Ovary (tissue), 9 donors: ENCODE data around the gene SAP30L. TPM values are rescaled to one million over a fixed set of nuclear protein-coding genes. Genes with fewer than 3 reads are reported as not detected.

Source experiments
- DNase-seq, 5 donors: peaks; one replicate each; pipeline ENCODE4 v3.0.0-alpha.2; 2019 to 2020
- H3K27ac ChIP-seq, 2 donors: fragments of 200-600 bp; one replicate each; pipeline versions ENCODE4 v1.5.1 to v1.8.0; 2019 to 2022
- H3K27me3 ChIP-seq: fragments of 200-600 bp; one replicate; pipeline ENCODE4 v1.8.0; 2022
- H3K36me3 ChIP-seq: fragments of 200-600 bp; sonication (generic); one replicate; pipeline ENCODE4 v1.5.1; 2019
- H3K4me1 ChIP-seq: one replicate; pipeline ENCODE4 v1.8.1; 2013; ENCODE audit warnings: mild to moderate bottlenecking, moderate library complexity; ENCODE audit not compliant: insufficient read depth
- H3K4me3 ChIP-seq: fragments of 200-600 bp; sonication (generic); one replicate; pipeline ENCODE4 v1.5.1; 2017
- H3K9me3 ChIP-seq, 2 donors: fragments of 200-600 bp in 1 of 2; sonication (generic) in 1 of 2; one replicate each; pipeline versions ENCODE4 v1.5.1 to v1.8.1; 2013 to 2019; ENCODE audit warnings: mild to moderate bottlenecking in 1 of 2, moderate library complexity in 1 of 2
- EP300 ChIP-seq: sonication (generic); formaldehyde crosslinking; IDR thresholded peaks from one replicate; pipeline ENCODE4 v1.6.1; 2017; ENCODE audit warnings: antibody characterized with exemption
- POLR2A ChIP-seq: fragments of 450-650 bp; IDR thresholded peaks from one replicate; pipeline ENCODE4 v1.6.1; 2017; ENCODE audit warnings: antibody characterized with exemption, mild to moderate bottlenecking, moderate library complexity
- WGBS, 3 donors: extraction: QIAGEN DNeasy Blood & Tissue Kit in 1 of 3; methylation state at CpG; one replicate each; pipeline versions ENCODE4 v1.1.5 to v1.1.7; 2013 to 2017; 5-methylcytosine and 5-hydroxymethylcytosine counted together
- intact Hi-C, 4 donors: fragments of 100-400 bp; cut with DNase I; formaldehyde crosslinking; loops; one replicate each; pipeline versions ENCODE4 v1.11.0 to v1.15.1; 2022 to 2023
- polyA plus RNA-seq, 2 donors: library from polyadenylated mRNA; stranded (reverse); fragments of 200-250 nt in 1 of 2; fragments of 350-450 nt in 1 of 2; fragmentation: Illumina TruSeq in 1 of 2; extraction: RNeasy Lipid Tissue Mini Kit (QIAGEN cat#74804) in 1 of 2; gene quantifications; one replicate each; pipeline ENCODE4 v1.2.3, GENCODE V29; 2013 to 2014
- total RNA-seq, 7 donors: library from RNA; depleted of rRNA in 2 of 7; stranded (reverse); fragments of >200 nt in 2 of 7; fragmentation: NEBNext Ultra II Directional in 3 of 7; extraction: Animal tissue kit (Norgen Biotek cat#: 25700) in 3 of 7; gene quantifications; one replicate each; pipeline versions ENCODE4 v1.1.0 to v1.2.4, GENCODE V29; 2016 to 2023
- TF ChIP-seq, protein P1 (sequence below), 3 donors: fragments of 450-650 bp in 2 of 3; fragments of 200-600 bp in 1 of 3; IDR thresholded peaks; one replicate each; pipeline versions ENCODE4 v1.5.1 to v1.8.0; 2016 to 2022; ENCODE audit warnings: antibody characterized with exemption in 3 of 3, mild to moderate bottlenecking in 1 of 3
- donor health status: DM: no; HTN: no; CAD: no; lungs with moderate emphysema.
- donor health status: DM: no; HTN: no; CAD: no.
- donor health status: Bipolar disorder and iron deficiency.
- donor health status: DM: yes; HTN: yes; CAD: no.
- donor health status: DM: no; HTN: no; CAD: no.
- donor health status: DM: yes; HTN: yes; CAD: no.

Gene SAP30L
- total and polyA plus RNA-seq, 9 donors = 18.7 to 63.1 (median 41.5) TPM

DNA sequence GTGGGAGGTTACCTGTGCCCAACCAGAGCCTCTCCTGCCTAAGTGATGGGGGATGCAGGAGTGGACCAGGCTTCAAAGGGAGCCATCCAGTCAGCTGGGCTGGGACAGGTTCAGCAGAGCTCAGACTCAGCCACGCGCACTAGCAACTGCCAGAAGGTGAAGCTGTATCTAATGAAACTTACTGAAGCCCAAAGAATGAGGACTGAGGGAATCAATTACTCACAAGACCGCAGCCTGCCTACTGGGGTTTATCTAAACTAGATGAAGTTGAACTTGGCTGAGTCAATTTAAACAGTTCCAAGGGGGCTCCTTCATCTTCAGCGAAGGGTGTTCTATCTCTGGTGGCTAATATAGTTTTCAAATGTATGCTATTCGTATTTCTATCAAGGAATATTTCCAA lies 20.9 kb downstream of the SAP30L start:
- no peaks in the 10 kb centered on the region for H3K36me3 ChIP-seq
- no peaks in the 10 kb centered on the region for H3K27me3 ChIP-seq
- intact Hi-C loops = loop anchor here in 2 of 4 donors (5.0 to 10.0 kb wide), 2 partner anchors 171 to 178 kb away; no protein-coding TSS in a partner anchor

DNA sequence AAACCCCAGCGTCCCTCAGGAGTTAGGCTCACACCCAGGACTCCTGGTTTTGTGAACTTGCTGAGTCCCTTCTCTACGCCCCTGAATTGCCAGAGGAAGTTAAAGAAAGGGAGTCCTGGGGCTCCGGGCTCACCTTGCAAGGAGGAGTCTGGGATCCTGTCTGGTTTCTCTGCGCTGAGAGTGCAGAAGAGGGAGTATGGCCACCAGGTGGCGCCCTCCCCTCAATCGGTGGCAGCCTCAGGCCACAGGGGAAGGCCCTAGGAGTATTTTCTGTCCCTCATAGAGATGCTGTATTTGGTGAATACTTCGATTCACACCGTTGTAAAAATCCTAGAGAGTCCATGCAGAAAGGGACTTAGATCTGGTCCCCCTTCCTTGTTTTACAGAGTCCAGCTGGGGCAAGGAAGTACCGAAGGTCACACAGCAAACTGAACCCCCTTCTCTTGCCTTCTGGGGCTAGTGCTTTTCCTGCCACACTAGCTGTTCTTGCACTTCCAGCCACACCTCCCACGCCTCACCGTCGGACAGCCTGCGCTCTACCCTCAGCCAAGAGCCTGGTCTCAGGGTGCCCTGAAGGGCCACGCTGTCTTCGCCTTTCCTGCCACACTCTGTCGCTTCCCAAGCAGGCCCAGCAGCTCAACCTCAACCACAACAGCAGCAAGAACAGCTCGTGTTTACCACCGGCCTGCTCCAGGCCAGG lies 22.0 kb downstream of the SAP30L start:
- Histone ChIP-seq H3K27me3 (no peaks in the 10 kb centered on the region), H3K4me1 (no peaks in the 10 kb centered on the region), H3K4me3 (no peak overlapping the region), H3K36me3 (no peaks in the 10 kb centered on the region), H3K27ac (no peak overlapping the region), H3K9me3 (no peaks in the 10 kb centered on the region)
- WGBS, 3 donors = 39 to 46% (median 44%) methylated on average over 18 of the region's 18 CpGs
- DNase-seq = peak; percentile 49 to 86 (median 72)
- no peak for TF ChIP-seq EP300
- TF ChIP-seq, protein P1, sequence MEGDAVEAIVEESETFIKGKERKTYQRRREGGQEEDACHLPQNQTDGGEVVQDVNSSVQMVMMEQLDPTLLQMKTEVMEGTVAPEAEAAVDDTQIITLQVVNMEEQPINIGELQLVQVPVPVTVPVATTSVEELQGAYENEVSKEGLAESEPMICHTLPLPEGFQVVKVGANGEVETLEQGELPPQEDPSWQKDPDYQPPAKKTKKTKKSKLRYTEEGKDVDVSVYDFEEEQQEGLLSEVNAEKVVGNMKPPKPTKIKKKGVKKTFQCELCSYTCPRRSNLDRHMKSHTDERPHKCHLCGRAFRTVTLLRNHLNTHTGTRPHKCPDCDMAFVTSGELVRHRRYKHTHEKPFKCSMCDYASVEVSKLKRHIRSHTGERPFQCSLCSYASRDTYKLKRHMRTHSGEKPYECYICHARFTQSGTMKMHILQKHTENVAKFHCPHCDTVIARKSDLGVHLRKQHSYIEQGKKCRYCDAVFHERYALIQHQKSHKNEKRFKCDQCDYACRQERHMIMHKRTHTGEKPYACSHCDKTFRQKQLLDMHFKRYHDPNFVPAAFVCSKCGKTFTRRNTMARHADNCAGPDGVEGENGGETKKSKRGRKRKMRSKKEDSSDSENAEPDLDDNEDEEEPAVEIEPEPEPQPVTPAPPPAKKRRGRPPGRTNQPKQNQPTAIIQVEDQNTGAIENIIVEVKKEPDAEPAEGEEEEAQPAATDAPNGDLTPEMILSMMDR (IDR thresholded peaks at IDR 0.05) = peak; percentile 37 to 72 (median 50)
- intact Hi-C loops = loop anchor here in 2 of 4 donors (5.0 to 10.0 kb wide), 2 partner anchors 169 to 177 kb away; no protein-coding TSS in a partner anchor

More for the DNA sequence above, 20.9 kb downstream of the SAP30L start:
- DNase-seq = no peak
- Histone ChIP-seq H3K4me3 (no peak overlapping the region), H3K4me1 (no peaks in the 10 kb centered on the region), H3K27ac (no peak overlapping the region), H3K9me3 (no peaks in the 10 kb centered on the region)
- 82 to 84% (median 84%) methylated on average over 5 of the region's 5 CpGs for WGBS, 3 donors
- TF ChIP-seq POLR2A = no peak
- no peak for TF ChIP-seq EP300

DNA sequence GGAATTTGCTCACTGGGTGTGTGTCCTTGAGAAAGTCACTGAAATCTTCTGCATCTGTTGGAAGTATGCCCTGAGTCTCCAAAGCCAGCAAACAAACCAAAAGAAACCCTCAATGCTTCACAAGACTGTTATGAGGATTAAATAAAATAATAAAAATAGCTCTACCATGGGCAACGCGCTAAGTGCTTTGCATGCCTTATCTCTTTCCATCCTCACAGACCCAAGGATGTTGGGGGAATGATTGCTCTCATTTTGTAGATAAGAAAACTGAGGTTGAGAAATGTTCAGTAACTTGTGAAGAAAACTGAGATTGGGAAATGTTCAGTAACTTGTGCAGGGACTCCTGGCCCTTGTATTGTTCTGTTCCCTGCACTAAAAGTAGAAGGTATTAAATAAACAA lies 24.3 kb downstream of the SAP30L start:
- no peaks in the 10 kb centered on the region for H3K36me3 ChIP-seq
- 44 to 55% (median 48%) methylated on average over 2 of the region's 2 CpGs for WGBS, 3 donors
- TF ChIP-seq, protein P1 (IDR thresholded peaks at IDR 0.05) = no peak
- TF ChIP-seq POLR2A = no peak
- no peak for TF ChIP-seq EP300
- H3K9me3 ChIP-seq = no peaks in the 10 kb centered on the region
- no peak for DNase-seq
- H3K4me3 ChIP-seq = no peak overlapping the region
- no peak overlapping the region for H3K27ac ChIP-seq
- intact Hi-C loops = loop anchor here in 1 of 4 donors (10.0 kb wide), 1 partner anchor 155 kb away; no protein-coding TSS in a partner anchor
- H3K27me3 ChIP-seq = no peaks in the 10 kb centered on the region
- no peaks in the 10 kb centered on the region for H3K4me1 ChIP-seq

DNA sequence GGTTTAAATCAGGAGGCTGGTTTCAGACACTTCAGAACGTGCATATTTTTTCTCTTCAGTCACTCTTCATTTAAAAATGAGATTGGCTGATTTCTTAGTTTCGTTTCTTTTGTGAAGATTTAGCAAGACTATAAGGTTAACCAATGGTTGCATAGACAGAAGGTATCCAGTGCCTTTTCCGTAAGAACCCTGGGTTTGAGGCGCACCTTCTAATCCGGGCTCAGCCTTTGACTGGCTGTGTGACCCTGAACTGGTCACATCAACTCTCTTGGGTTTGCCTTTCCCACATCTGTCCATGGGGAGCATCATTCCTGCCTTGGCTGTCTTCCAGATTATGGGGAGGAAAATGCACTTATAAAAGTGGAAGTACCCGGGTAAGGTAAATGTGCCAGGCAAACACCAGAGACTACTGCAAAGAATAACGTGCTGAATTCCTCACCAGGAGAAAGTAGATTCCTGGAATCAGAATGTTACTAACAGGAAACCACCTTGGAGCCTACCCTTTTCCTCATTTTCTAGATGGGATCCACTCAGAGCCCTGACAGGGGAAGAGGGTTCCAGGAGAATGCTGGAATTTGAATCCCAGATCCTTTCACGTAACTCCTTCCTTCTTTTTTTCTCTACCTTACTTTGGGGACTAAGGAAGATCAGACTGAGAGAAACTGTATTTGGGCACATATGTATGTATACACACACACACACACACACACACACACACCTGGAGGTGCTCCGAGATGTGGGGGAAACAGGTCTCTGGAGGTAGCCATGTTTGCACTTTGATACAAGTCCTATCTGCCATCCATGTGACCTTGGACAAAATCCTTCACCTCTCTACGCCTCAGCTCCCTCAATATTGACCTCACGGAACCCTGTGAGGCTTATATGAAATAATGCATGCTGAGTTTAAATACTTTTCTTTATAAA lies 25.4 kb downstream of the SAP30L start:
- intact Hi-C loops = loop anchor here in 1 of 4 donors (10.0 kb wide), 1 partner anchor 154 kb away; no protein-coding TSS in a partner anchor
- no peaks in the 10 kb centered on the region for H3K4me1 ChIP-seq
- no peak overlapping the region for H3K4me3 ChIP-seq
- no peaks in the 10 kb centered on the region for H3K36me3 ChIP-seq
- DNase-seq = no peak
- WGBS, 3 donors = 23 to 35% (median 24%) methylated on average over 11 of the region's 11 CpGs
- no peak overlapping the region for H3K27ac ChIP-seq
- TF ChIP-seq, protein P1 (IDR thresholded peaks at IDR 0.05) = no peak
- TF ChIP-seq POLR2A = no peak
- TF ChIP-seq EP300 = no peak
- H3K27me3 ChIP-seq = no peaks in the 10 kb centered on the region
- H3K9me3 ChIP-seq = no peaks in the 10 kb centered on the region
